SKM-1 (cell line): ENCODE measurements around the gene TRAPPC3L.

Source experiments
- DNase-seq: peaks from one replicate; lab custom pipeline; 2025; ENCODE audit not compliant: unreplicated experiment; lab: John Stamatoyannopoulos, UW

Gene TRAPPC3L

DNA sequence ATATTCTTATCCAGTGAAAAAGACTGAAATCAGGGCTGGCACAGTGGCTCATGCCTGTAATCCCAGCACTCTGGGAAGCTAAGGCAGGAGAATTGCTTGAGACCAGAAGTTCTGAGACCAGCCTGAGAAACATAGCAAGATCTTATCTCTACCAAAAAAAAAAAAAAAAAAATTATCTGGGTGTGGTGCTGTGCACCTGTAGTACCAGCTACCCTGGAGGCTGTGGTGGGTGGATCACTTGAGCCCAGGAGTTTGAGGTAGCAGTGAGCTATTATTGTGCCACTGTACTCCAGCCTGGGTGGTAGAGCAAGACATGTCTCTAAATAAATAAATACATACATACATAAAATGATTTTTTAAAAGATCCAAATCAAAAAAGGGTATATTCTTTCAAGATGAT lies 78.0 kb downstream of the TRAPPC3L start:
- DNase-seq: no peak

GRCh38 chr6:116467096-116467495 lies 78.4 kb downstream of the TRAPPC3L start:
- DNase-seq: no peak

GRCh38 chr6:116465246-116465645 lies 80.2 kb downstream of the TRAPPC3L start:
- peak; percentile 63 for DNase-seq

DNA sequence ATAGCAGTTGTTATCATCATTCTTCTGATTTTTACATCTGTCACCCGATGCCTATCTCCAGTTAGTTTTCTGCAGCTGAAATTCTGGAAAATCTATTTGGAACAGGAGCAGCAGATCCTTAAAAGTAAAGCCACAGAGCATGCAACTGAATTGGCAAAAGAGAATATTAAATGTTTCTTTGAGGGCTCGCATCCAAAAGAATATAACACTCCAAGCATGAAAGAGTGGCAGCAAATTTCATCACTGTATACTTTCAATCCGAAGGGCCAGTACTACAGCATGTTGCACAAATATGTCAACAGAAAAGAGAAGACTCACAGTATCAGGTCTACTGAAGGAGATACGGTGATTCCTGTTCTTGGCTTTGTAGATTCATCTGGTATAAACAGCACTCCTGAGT lies 82.2 kb downstream of the TRAPPC3L start:
- no peak for DNase-seq

- DNase-seq: no peak
These were observed 83.3 kb downstream of the TRAPPC3L start for GRCh38 chr6:116461932-116462885.

- DNase-seq: no peak
These were observed 84.1 kb downstream of the TRAPPC3L start, which contains the start of gene CALHM6 for GRCh38 chr6:116461331-116461931. CALHM6 (plus strand) TSS chr6:116461375; CDS start chr6:116461930, 555 bp downstream.

DNA sequence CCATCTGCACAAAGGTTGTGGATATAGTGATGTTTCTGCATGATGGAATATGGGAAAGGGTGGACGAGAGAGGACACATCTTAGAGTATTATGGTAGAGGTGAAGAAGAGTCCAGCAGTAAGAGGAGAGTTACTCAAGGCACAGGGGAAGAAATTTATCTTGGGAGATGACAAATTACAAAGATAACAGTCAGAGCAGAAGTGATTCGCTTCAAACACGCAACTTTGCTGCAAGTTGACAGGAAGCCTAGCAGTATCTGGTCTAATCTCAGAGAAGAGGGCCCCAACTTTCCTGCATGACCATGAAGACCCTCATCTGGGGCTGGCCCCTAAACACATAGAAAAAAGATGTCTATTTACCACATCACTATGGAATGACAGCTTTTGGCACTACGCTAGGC lies 85.6 kb downstream of the TRAPPC3L start:
- no peak for DNase-seq

DNA sequence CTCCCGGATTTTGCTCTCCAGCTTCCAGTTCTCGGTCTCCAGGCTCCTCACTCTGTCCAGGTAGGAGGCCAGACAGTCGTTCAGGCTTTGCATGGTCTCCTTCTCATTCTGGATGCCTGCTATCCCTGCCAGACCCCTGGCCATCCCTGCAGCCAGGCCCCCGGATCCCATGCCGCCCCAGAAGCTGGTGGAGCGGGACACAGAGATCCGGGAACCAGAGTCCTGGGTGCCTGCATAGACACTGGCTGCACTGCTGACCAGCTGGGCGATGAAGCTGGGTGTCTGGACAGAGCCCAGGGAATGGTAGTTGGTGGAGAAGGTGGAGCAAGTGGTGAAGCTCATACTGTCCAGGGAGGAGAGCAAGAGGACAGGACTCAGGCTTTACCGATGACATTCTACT lies 87.2 kb downstream of the TRAPPC3L start:
- no peak for DNase-seq

DNA sequence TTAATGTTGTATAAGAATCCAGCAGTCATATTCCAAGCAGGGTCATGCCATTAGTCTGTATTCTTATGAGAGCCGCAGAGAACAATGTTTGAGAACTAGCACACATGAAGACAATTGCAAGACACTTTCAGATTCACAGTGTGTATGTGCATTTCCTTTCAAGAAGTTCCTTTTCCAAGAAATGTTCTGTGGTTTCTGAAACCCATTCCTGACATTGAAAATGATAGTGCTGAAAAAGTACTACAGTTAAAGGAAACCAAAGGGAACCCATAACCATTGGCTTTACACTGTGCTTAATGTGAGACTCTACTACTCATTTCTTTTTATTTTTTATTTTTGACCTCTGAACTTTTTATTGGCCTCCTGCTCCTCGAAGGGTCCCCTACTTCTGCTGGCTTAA lies 88.6 kb downstream of the TRAPPC3L start:
- DNase-seq: no peak

DNA sequence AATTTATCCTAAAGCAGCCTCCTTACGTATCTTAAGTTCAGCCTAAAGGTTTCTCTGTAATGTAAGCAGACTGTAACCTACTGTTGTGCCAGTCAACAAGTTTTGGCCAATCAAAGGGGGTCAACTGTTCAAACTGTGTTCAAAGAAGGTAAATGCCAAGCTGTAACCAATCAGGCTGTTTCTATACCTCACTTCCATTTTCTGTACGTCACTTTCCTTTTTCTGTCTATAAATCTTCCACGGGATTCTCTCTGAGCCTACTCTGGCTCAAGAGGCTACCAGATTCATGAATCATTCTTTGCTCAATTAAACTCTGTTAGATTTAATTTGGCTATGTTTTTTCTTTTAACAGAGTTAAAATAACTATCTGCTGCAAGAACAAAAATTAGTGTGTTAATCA lies 89.4 kb downstream of the TRAPPC3L start:
- no peak for DNase-seq

GRCh38 chr6:116452531-116452930 lies 93.0 kb downstream of the TRAPPC3L start:
- no peak for DNase-seq

DNA sequence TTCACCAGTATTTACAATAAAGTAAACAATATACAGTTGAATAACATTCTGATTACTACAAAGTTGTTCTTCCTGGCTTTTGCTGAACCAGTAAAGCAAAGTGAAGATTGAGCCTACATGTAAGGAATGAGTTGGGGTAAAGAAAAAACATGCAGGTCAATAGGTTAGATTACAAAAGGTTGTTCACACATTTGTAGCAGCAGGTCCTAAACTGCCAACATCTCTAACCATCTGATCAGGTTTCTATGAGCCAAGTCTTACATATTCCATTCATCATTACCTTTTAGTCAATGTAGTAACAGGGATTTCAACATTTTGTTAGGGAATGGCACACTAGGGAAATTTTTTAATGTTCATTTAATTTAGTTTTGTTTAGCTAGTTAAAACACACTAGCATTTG lies 93.6 kb downstream of the TRAPPC3L start:
- DNase-seq: no peak

- peak; percentile 88 for DNase-seq
These were observed 94.4 kb downstream of the TRAPPC3L start for GRCh38 chr6:116450769-116451740.

- no peak for DNase-seq
These were observed 95.2 kb downstream of the TRAPPC3L start for GRCh38 chr6:116450185-116450710.

- DNase-seq: no peak
These were observed 95.9 kb downstream of the TRAPPC3L start for GRCh38 chr6:116449565-116449964.

GRCh38 chr6:116447496-116448011 lies 97.9 kb downstream of the TRAPPC3L start:
- peak; percentile 77 for DNase-seq

GRCh38 chr6:116447052-116447451 lies 98.4 kb downstream of the TRAPPC3L start:
- no peak for DNase-seq

DNA sequence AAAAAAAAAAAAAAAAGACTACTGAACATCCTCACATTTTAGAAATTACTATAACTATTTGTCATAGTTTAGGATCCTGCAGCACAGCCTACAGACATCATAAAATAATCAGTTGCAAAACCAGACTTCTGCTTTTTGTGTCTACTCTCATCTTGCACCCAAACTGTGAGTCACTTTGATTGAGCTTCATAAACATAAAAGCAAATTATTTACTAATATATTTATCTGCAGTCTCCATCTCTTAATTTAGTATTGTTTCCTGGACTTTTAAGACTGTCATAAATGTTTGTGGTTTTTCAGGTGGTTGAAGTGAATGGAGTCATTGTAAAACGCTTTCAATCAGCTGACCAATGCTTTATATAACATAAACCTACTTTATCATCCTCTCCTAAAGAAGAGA lies 99.1 kb downstream of the TRAPPC3L start:
- peak; percentile 70 for DNase-seq

GRCh38 chr6:116445102-116445501 lies 100.4 kb downstream of the TRAPPC3L start:
- DNase-seq: no peak
